ENCODE data around the gene MED12L.

MED12L gene

GRCh38 chr3:151382671-151383070 is 297.2 kb downstream of the MED12L start:
- H3K36me3 ChIP-seq (ENCODE audit: control insufficient read depth in 2 of 2, insufficient read depth in 1 of 2, low read length in 2 of 2): peaks cover 0 to 26% of the 10 kb centered on the region in 2 experiments; a peak in 1 of 3 replicates
- no peak overlapping the region for H3K27ac ChIP-seq (ENCODE audit: extremely low read depth, low read depth, low read length)
- no peaks in the 10 kb centered on the region for H3K9me3 ChIP-seq (ENCODE audit: control insufficient read depth, insufficient read depth, low read depth, low read length)
- H3K4me1 ChIP-seq (ENCODE audit: control insufficient read depth, insufficient read depth, low read length): no peaks in the 10 kb centered on the region
- ChIA-PET CTCF (interaction anchor here (0.7 kb wide), 1 partner anchor 54 kb away, joined by 3 read pairs; no protein-coding TSS in a partner anchor), POLR2A (no interaction called here)
- TF ChIP-seq ZNF843 (tag by site-specific recombination; IDR thresholded peaks at IDR 0.05) (no peak), ZXDB (tag by site-specific recombination; IDR thresholded peaks at IDR 0.05) (no peak), MZF1 (tag by site-specific recombination; IDR thresholded peaks at IDR 0.05; ENCODE audit: borderline replicate concordance) (no peak), ZNF639 (tag by site-specific recombination; IDR thresholded peaks at IDR 0.05) (no peak), SALL2 (tag by site-specific recombination; IDR thresholded peaks at IDR 0.05; ENCODE audit: borderline replicate concordance) (no peak), ZNF623 (tag by site-specific recombination; IDR thresholded peaks at IDR 0.05) (no peak), ZNF169 (tag by site-specific recombination; IDR thresholded peaks at IDR 0.05) (no peak), ZNF280C (tag by site-specific recombination; IDR thresholded peaks at IDR 0.05) (no peak), SETDB1 (IDR thresholded peaks at IDR 0.05; ENCODE audit: insufficient read length, low read length) (no peak), ZNF501 (tag by site-specific recombination; IDR thresholded peaks at IDR 0.05) (no peak), ZBTB10 (tag by site-specific recombination; IDR thresholded peaks at IDR 0.05) (no peak)
- H3K4me3 ChIP-seq (ENCODE audit: low read depth, low read length): no peak overlapping the region

- TF ChIP-seq ZNF292 (tag by site-specific recombination; IDR thresholded peaks at IDR 0.05; ENCODE audit: borderline replicate concordance, low read depth) (no peak), ZNF169 (tag by site-specific recombination; IDR thresholded peaks at IDR 0.05) (no peak), SCRT2 (tag by site-specific recombination; IDR thresholded peaks at IDR 0.05) (no peak), REPIN1 (tag by site-specific recombination; IDR thresholded peaks at IDR 0.05; ENCODE audit: low read depth) (no peak), ZNF174 (tag by site-specific recombination; IDR thresholded peaks at IDR 0.05) (no peak), ZSCAN4 (tag by site-specific recombination; IDR thresholded peaks at IDR 0.05) (no peak), PRDM4 (tag by site-specific recombination; IDR thresholded peaks at IDR 0.05) (no peak), ZNF26 (tag by site-specific recombination; IDR thresholded peaks at IDR 0.05) (no peak), ZSCAN5A (tag by site-specific recombination; IDR thresholded peaks at IDR 0.05) (no peak), ZNF311 (tag by site-specific recombination; IDR thresholded peaks at IDR 0.05; ENCODE audit: borderline replicate concordance) (no peak)
- H3K27ac ChIP-seq (ENCODE audit: extremely low read depth, low read depth, low read length): no peak overlapping the region
- CTCF ChIA-PET: interaction anchor here (0.7 kb wide), 1 partner anchor 54 kb away, joined by 3 read pairs; no protein-coding TSS in a partner anchor
Measured at GRCh38 chr3:151383111-151383510, 297.6 kb downstream of the MED12L start.

More at GRCh38 chr3:151383111-151383510, 297.6 kb downstream of the MED12L start:
- H3K9me3 ChIP-seq (ENCODE audit: control insufficient read depth, insufficient read depth, low read depth, low read length): no peaks in the 10 kb centered on the region
- peaks cover 0 to 30% of the 10 kb centered on the region in 2 experiments; a peak in 1 of 3 replicates for H3K36me3 ChIP-seq (ENCODE audit: control insufficient read depth in 2 of 2, insufficient read depth in 1 of 2, low read length in 2 of 2)
- no peak overlapping the region for H3K4me3 ChIP-seq (ENCODE audit: low read depth, low read length)
- no peaks in the 10 kb centered on the region for H3K4me1 ChIP-seq (ENCODE audit: control insufficient read depth, insufficient read depth, low read length)
- POLR2A ChIA-PET: no interaction called here

All from HEK293 (cell line).